HAP-1 (cell line): ENCODE measurements around the gene MGLL.
A peak's percentile ranks its signal among the peaks of the same experiment; 100 is the strongest.

ENCODE experiments used
- DNase-seq, 2 experiments: peaks; one replicate each; pipeline ENCODE4 v3.0.0-alpha.2; 2016 to 2020; ENCODE audit warnings: low spot score in 2 of 2
- H3K27me3 ChIP-seq: fragments of 250-450 bp; sonication (Bioruptor Pico); 2 replicates; pipeline ENCODE4 v1.5.1; 2020; ENCODE audit warnings: low read depth, mild to moderate bottlenecking, moderate library complexity
- H3K36me3 ChIP-seq: fragments of 250-450 bp; sonication (Bioruptor Pico); replicated peaks from 2 replicates; pipeline ENCODE4 v1.5.1; 2020; ENCODE audit warnings: mild to moderate bottlenecking
- H3K4me1 ChIP-seq: fragments of 250-450 bp; sonication (Bioruptor Pico); 2 replicates; pipeline ENCODE4 v1.5.1; 2020; ENCODE audit warnings: mild to moderate bottlenecking
- H3K4me3 ChIP-seq: fragments of 250-450 bp; sonication (Bioruptor Pico); 2 replicates; pipeline ENCODE4 v1.5.1; 2020; ENCODE audit warnings: mild to moderate bottlenecking, moderate library complexity
- H3K9me3 ChIP-seq: fragments of 250-450 bp; sonication (Bioruptor Pico); 2 replicates; pipeline ENCODE4 v1.5.1; 2020; ENCODE audit warnings: mild to moderate bottlenecking, moderate library complexity
- in situ Hi-C: fragments of 300-500 bp; cut with MboI; formaldehyde crosslinking; loops from 3 replicates; pipeline ENCODE4 v1.14.3; 2020; ENCODE audit warnings: low sequenced_read_pairs, inconsistent platforms, mixed read lengths

Gene MGLL

DNA sequence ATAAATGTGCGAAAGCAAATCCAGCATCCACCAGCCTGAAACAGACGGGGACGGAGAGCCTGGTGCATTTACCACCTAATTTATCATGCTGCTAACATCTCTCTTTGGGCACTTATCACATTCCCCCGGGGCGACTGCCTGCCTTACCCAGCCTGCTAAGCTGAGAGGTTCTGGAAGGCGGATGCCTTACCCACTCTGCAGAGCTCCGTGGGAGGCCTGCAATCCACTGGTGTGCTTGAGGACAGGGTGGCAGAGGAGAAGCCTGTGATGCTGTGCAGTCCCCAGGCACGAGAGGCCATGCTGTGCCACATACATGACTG, 25.5 kb downstream of the MGLL start:
- Histone ChIP-seq H3K27me3 (no peaks in the 10 kb centered on the region), H3K4me3 (no peak overlapping the region), H3K9me3 (no peaks in the 10 kb centered on the region), H3K4me1 (no peaks in the 10 kb centered on the region), H3K36me3 (no peaks in the 10 kb centered on the region)
- DNase-seq: no peak
- in situ Hi-C loops: no loop called here

DNA sequence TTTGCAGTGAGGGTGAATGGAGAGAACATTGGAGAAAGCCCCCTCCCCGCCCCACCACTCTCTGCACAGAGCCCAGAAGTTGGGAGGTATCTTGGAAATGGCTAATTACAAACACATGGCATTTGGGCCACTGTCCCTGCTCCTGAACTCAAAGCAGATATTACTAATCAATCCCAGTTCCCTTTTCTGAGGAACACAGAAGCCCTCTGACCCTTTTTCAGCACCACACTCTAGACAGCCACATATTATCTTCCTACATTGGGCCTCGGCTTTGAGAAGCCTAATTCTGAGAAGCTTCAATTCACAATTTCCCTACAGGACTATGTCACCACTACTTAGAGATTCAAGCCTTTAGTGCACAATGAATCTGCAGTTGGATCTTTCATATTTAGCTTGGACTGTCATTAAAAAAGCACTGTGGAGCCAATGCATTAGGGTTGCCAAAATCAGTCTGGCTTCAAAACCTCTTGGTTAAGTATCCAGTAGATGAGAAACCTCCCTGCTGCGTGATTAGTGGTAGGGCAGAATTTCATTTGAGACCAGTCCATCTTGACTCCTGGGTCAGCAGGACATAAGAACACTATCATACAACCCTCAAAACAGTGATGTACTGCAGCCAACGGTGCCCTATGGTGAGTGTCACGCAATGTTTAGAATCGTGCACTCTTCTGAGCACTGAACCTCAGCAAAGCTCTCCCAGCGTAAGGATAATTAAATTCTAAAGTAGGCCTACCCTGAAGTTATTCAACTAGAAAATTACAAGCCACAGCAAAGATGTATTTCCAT, 26.1 kb downstream of the MGLL start:
- in situ Hi-C loops: no loop called here
- Histone ChIP-seq H3K9me3 (no peaks in the 10 kb centered on the region), H3K4me1 (no peaks in the 10 kb centered on the region), H3K4me3 (no peak overlapping the region), H3K27me3 (no peaks in the 10 kb centered on the region), H3K36me3 (no peaks in the 10 kb centered on the region)
- no peak for DNase-seq

DNA sequence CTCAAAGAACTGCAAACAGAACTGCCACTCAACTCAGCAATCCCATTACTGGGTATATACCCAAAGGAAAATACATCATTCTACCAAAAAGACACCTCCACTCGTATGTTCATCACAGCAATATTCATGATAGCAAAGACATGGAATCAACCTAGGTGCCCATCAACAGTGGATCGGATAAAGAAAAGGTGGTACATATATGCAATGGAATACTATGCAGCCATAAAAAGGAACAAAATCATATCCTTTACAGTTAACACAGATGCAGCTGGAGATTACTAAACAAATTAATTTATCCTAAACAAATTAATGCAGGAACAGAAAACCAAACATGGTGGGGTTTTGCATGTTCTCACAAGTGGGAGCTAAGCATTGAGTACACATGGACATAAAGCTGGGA, 27.3 kb downstream of the MGLL start:
- in situ Hi-C loops: no loop called here
- DNase-seq: no peak
- Histone ChIP-seq H3K4me3 (no peak overlapping the region), H3K4me1 (no peaks in the 10 kb centered on the region), H3K9me3 (no peaks in the 10 kb centered on the region), H3K36me3 (no peaks in the 10 kb centered on the region), H3K27me3 (no peaks in the 10 kb centered on the region)

GRCh38 chr3:127794402-127794801, 27.9 kb downstream of the MGLL start:
- in situ Hi-C loops: no loop called here
- DNase-seq: no peak
- H3K9me3 ChIP-seq: no peaks in the 10 kb centered on the region
- no peak overlapping the region for H3K4me3 ChIP-seq
- H3K4me1 ChIP-seq: no peaks in the 10 kb centered on the region
- H3K27me3 ChIP-seq: no peaks in the 10 kb centered on the region
- no peaks in the 10 kb centered on the region for H3K36me3 ChIP-seq

GRCh38 chr3:127792541-127793292, 29.6 kb downstream of the MGLL start:
- in situ Hi-C loops: no loop called here
- no peak overlapping the region for H3K4me3 ChIP-seq
- H3K36me3 ChIP-seq: no peaks in the 10 kb centered on the region
- no peaks in the 10 kb centered on the region for H3K4me1 ChIP-seq
- no peaks in the 10 kb centered on the region for H3K27me3 ChIP-seq
- H3K9me3 ChIP-seq: no peaks in the 10 kb centered on the region
- no peak for DNase-seq

DNA sequence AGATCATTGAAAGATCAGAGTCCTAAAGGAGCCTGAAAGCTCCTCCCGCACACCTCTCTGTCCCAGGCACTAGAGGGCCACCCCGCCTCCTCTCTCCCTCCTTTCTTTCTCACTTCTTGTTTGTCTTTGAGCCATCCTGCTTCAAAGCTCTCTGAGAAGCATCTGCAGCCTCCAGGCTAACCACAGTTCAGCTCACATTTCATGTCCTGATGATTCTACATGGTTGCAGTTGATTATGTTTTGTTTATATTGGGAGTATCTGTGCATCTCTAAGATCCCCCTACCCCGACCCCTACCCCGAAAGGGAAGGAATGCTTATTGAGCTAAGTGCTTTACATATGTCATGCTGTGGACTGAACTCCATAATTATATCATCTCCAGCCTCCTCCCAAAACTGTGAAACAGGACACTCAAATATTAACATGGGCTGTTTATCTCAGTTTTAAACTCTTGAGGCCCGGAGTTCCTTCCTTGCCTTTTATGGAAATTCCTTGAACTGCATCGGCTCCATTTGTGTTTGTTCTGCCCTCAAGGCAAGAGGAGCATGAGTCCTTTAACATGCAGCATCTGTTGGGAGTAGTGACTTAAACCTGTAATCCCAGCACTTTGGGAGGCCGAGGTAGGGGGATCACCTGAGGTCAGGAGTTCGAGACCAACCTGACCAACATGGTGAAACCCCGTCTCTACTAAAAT, 30.9 kb downstream of the MGLL start:
- Histone ChIP-seq H3K9me3 (no peaks in the 10 kb centered on the region), H3K36me3 (no peaks in the 10 kb centered on the region), H3K4me3 (no peak overlapping the region), H3K27me3 (no peaks in the 10 kb centered on the region), H3K4me1 (no peaks in the 10 kb centered on the region)
- in situ Hi-C loops: no loop called here
- DNase-seq: peak; percentile 29 to 55

DNA sequence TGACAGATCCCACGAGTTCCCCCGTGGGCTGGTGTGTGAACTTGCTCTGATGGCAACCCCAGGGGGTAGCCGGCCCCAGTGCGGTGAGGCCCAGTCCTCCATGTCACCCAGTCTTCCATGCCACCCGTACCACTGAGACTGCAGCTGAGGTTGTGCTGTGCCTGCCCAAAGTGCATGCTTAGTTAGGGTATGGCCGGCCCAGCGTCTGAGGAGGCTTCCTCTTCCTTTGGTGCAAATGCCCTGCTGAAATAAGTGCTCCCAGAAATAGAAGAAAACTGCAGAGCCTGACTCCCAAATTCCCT, 31.5 kb downstream of the MGLL start:
- DNase-seq: no peak
- in situ Hi-C loops: no loop called here
- H3K36me3 ChIP-seq: no peaks in the 10 kb centered on the region
- no peak overlapping the region for H3K4me3 ChIP-seq
- H3K9me3 ChIP-seq: no peaks in the 10 kb centered on the region
- H3K27me3 ChIP-seq: no peaks in the 10 kb centered on the region
- H3K4me1 ChIP-seq: no peaks in the 10 kb centered on the region

- no peaks in the 10 kb centered on the region for H3K27me3 ChIP-seq
- DNase-seq: no peak
- H3K9me3 ChIP-seq: no peaks in the 10 kb centered on the region
- no peak overlapping the region for H3K4me3 ChIP-seq
- H3K4me1 ChIP-seq: no peaks in the 10 kb centered on the region
- in situ Hi-C loops: no loop called here
- no peaks in the 10 kb centered on the region for H3K36me3 ChIP-seq
These were observed 32.1 kb downstream of the MGLL start for GRCh38 chr3:127789990-127790881.

DNA sequence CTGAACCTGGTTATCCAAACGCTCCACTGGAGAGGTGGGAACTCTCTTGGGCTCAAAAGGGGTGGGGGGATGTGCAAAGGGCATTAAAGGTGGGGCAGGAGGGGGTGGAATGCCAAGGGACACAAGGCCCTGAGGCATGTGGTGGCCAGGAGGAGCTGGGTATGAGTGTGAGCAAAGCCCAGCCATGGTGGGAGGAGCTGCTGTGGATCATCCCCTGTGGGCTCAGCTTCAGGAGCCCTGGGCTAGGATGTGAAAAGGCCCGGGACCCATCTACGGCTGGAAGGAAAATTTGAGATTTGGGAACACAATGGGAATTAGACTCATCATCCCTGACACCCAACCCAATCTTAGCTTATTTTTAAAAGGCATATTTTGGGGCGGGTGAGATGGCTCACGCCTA, 33.3 kb downstream of the MGLL start:
- in situ Hi-C loops: no loop called here
- no peaks in the 10 kb centered on the region for H3K4me1 ChIP-seq
- no peak for DNase-seq
- no peaks in the 10 kb centered on the region for H3K27me3 ChIP-seq
- no peak overlapping the region for H3K4me3 ChIP-seq
- no peaks in the 10 kb centered on the region for H3K36me3 ChIP-seq
- H3K9me3 ChIP-seq: no peaks in the 10 kb centered on the region

DNA sequence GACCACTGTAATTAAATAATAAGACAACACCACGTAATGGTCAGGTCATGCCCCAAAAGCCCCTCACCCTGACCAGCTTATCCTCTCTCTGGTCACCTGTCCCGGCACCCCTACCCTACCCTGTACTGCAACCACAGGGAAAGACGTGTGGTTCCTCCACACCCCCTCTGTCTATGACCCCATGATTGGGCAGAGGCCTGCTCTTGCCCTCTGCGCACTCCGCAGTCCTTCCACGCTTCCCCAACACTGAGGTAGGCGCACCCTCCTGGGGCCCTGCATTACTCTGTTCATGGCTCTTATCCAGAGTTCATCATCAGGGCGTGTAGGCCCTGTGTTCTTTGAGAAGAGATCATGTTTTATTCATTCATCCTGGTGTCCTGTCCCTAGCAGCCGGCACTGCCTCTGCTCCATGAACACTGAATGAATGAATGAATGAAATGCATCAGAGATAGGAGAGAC, 33.8 kb downstream of the MGLL start:
- Histone ChIP-seq H3K4me1 (no peaks in the 10 kb centered on the region), H3K27me3 (no peaks in the 10 kb centered on the region), H3K4me3 (no peak overlapping the region), H3K9me3 (no peaks in the 10 kb centered on the region), H3K36me3 (no peaks in the 10 kb centered on the region)
- in situ Hi-C loops: no loop called here
- no peak for DNase-seq

- Histone ChIP-seq H3K4me3 (no peak overlapping the region), H3K27me3 (no peaks in the 10 kb centered on the region), H3K9me3 (no peaks in the 10 kb centered on the region), H3K36me3 (no peaks in the 10 kb centered on the region), H3K4me1 (no peaks in the 10 kb centered on the region)
- in situ Hi-C loops: no loop called here
- DNase-seq: no peak
These were observed 34.5 kb downstream of the MGLL start for GRCh38 chr3:127787571-127788365.

GRCh38 chr3:127787071-127787490, 35.2 kb downstream of the MGLL start:
- Histone ChIP-seq H3K4me1 (no peaks in the 10 kb centered on the region), H3K27me3 (no peaks in the 10 kb centered on the region), H3K4me3 (no peak overlapping the region), H3K9me3 (no peaks in the 10 kb centered on the region), H3K36me3 (no peaks in the 10 kb centered on the region)
- in situ Hi-C loops: no loop called here
- no peak for DNase-seq
